Occipital lobe (tissue), 2 donors: ENCODE results near the gene DEXI. TPM values are rescaled to one million over a fixed set of nuclear protein-coding genes. Genes with fewer than 3 reads are reported as not detected.
A peak's percentile ranks its signal among the peaks of the same experiment; 100 is the strongest.

Experiments
- DNase-seq: peaks from one replicate; lab custom pipeline; 2025; lab: John Stamatoyannopoulos, UW
- total RNA-seq: library from RNA; depleted of rRNA; stranded (reverse); fragments of >200 nt; gene quantifications from one replicate; pipeline ENCODE4 v1.2.3, GENCODE V29; 2014

Gene DEXI
- total RNA-seq: 8.1 TPM

DNA sequence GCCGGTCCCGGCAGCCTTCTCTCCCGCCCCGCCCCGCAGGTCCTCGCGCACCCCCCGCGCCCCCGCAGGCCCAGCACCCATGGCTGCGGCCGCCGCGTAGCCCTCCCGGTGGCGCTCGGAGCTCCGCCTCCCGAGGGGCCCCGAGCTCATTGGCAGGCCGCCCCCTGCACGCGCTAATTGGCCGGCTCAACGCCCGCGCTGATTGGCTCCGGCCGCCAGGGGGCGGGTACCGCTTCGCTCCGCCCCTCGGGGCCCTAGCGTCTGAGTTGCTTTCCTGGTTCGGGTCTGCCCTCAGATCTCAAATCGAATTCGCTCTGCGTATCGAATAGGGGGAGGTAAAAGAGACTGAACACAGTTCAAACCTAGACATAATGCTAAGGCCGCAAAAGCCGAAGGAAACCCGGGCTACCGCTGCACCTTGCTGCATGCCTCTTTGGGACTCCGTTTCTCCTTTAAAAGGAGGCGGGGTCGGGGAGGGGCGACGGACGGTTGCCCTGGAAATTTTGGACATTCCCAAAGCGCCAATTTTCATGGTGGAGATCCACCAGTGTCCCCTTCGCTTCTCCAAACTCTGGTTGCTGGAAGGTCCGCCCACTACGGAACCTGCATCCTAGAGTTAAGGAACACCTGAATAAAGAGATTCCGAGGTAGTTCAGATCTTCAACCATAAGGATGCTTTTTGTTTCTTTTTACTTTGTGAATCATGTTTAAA lies at the start of gene DEXI:
Gene DEXI (minus strand): TSS at position 117 of the 712 bp plus-strand sequence. CDS start 463 bp downstream, outside the sequence.
- DNase-seq: peak; percentile 93

DNA sequence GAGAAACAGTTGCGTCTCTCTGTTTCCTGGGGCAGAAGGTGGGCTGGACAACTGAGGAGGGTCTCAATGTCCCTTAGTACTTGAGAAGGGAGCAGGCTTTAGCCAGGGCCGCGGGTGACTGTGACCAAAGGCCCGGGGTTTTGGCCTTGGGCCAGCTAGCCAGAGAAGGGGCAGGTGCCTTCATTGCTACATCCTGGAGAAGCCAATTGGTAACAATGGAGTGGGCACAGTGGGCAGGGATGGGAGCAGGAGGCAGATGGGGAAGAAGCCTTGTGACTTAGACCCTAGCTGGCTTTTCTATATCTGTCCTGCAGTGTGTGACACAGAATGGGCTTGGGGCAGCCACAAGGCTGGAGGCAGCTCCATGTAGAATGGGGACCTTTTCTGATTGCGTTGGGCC lies 48.1 kb upstream of the DEXI start:
- no peak for DNase-seq

DNA sequence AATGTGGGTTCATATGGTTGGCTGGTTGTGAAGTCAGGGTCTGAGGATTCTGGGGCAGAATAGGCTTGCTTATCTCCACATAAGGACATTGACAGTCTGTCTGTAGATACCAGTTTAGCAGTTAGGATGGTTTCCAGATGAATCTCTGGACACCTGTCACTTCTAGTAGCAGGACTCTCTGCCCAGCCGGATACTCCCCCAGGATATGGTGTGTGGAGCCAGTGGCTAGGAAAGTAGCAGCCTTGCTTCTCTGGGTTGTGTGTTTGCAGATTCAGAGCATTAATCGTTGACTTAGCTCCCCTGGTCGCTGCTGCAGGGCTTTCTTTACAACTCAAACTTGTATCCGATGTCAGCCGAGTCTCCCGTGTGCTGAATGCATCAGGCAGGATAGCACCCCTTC lies 47.3 kb upstream of the DEXI start:
- DNase-seq: no peak

DNA sequence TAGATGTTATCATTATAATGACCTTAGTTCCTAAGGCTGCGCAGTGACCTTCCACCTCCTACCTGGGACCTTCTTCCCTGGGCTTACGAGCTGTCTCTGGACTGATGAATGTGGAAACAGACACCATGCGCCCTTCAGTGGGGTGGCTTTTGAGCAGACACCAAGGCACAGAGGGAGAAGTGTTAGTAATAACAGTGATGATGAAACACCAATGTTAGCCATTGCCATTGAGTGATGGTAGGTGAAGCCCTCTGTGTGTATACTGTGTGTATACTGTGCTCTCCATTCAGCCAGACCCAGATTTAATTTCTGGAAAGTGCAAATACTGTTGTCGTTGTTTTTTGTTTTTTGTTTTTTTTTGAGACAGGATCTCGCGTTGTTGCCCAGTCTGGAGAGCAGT lies 46.6 kb upstream of the DEXI start:
- no peak for DNase-seq

DNA sequence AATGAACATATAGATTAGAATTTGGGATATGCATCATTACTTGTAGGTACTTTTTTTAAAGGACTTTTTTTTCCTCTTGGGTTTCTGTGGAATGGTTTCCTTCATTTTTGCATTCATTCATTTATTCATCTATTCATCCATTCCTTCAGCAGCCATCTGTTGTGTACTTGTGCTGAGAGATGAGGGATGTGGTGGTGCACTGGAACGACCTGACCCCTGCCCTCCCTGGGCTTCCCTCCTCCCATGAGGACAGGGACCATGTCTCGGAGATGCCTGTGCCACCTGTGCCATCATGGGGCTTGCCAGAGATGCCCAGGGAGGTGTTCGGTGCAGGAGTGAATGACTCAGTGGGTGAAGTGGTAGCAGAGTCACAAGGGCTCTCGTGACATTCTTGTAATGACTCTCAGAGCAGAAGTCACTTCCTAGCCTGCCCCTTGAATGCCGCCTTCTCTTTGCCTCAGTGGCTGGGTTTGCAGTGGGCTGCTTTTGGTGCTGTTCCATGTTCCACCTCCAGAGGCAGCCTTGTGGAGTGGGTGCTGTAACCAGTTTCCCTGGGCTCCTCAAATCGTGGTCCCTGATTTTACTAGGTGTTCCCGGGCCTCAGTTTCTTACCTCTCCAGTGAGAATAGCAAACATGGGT lies 46.0 kb upstream of the DEXI start:
- no peak for DNase-seq

DNA sequence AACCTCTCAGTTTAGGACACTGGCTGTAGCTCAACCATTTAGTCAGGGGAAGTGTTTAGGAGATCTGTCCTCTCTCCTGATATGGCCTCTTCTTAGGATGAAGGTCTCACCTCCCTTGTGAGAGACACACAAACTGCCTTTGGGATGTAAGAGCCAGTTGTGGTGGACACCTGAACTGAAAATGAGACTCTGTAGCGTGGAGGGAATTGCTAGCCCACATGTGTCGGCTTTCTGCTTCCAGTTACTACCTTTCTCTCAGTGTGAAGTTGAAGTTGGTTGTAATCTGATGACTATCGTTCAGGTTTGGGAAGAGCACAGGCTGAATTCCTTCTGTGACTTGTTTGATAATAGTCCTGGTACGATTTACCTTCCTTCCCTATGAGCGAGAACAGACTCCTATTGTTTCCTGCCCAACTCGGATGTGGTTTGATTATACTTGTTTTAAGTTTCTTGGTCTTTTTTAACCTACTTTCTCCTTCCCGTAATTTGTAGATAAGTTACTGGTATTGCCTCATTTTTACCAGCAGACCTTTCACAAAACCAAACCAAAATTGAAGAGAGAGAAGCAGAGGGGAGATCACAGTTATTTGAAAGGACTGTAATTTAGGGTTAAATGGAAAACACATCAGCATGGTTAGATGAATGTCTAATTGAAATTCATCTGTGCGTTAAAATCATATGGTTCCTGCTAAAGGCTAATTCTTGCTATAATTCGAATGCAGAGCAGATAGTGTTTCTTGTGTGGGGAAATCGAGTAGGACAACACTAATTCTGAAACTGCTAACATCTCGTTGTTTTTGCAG lies 45.3 kb upstream of the DEXI start:
- DNase-seq: no peak

DNA sequence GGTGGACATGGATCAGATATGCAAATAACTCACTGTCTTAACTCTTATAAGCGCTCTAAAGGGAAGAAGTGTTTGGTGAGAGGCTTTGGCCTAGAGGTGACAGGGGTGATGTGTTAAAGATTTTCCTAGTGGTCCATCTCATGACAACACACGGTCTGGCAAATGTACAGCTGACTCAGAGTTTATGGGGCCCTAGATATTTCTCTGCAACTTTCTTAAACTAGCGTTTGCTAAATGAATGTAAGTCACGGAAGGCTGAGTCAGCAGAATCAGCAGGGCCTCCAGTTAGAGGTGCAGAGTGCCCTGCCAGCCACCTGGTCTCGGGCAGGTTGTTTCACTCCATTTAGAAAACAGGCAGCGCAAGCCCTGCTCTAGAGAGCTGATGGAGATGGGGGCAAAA lies 42.2 kb upstream of the DEXI start:
- DNase-seq: no peak

DNA sequence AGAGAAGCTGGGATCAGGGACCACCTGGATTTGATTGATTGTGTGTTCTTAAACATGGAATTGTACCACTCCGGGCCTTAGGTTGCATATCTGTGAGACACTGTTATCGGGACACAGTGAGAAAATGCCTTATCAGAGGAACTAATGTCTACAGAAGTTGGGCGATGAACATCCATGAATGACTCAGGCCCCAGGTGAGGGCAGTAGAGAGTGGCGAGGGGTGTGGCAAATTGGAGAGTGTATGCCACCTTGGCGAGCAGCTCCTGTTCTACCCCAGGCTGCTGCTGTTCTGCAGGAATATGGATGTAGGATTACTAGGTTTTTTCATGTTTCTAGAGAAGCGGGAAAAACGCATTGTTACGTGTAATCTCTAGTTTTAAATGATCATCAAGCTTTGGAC lies 40.9 kb upstream of the DEXI start:
- DNase-seq: no peak

DNA sequence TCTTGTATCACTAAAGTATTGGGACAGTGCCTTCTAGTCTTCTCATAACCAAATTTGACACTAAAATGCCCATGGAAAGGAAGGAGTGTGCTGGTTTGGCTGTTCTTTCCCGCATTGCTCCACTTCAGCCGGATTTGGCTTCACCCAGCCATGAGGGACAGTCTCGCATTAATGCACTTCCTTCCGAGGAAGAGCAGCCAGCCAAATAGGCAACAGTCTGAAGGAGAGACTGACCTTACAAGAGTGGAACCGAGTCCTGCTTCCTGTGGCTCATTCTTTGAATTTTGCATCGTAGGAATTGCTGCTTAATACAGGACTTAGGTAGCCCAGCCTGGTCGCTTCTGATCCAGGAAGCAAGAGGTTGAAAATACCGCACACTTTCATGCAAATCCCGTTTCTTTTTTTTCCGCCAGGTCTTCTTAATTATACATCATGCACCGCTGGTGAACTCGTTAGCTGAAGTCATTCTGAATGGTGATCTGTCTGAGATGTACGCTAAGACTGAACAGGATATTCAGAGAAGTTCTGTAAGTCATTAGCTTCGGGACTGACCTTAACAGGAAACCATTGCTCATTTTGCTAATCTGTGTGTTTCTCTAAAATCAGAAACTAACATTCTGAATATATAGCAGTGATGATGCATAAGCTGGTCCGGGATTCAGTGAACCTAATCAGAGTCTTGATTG lies 40.3 kb upstream of the DEXI start:
- DNase-seq: no peak

DNA sequence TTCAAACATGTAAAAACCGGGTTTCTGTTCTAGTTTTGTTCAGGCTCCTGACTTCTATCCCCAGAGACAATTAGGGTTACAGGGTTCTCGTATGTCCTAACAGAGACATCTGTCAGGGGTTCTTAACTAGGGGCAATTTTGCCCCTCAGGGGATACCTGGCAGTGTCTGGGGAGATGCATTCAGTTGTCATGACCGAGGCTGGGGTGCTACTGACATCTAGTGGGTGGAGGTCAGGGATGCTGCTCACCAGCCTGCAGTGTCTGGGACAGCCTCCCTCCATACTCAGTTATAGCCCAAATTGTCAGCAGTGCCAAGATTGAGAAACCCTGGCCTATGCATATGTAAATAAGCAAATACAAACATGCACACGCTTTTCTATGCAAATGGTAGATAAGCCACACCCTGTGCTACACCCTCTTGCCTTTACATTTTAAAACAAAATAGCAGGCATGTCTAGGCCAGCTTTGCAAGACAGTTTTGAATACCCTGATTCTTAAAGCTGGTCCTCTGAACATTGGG lies 39.5 kb upstream of the DEXI start:
- DNase-seq: no peak

DNA sequence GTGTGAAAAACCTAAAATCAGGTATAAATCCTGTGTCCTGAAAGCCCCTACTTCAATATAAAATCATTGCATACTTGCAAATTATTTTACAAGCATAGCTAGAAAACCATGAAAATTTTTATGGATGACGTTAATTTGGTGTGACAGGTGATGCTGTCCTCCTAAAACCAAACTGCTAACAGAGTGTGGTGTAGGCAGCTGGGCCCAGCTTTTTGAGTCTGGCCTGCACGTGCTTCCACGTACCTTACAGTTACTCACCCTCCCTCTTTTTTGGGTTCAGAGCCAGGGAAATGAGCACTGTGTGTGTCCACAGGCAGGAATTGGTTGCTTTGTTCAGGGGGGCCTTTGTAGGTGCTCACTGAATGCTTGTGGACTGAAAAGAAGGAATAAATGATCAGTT lies 38.5 kb upstream of the DEXI start:
- DNase-seq: no peak

DNA sequence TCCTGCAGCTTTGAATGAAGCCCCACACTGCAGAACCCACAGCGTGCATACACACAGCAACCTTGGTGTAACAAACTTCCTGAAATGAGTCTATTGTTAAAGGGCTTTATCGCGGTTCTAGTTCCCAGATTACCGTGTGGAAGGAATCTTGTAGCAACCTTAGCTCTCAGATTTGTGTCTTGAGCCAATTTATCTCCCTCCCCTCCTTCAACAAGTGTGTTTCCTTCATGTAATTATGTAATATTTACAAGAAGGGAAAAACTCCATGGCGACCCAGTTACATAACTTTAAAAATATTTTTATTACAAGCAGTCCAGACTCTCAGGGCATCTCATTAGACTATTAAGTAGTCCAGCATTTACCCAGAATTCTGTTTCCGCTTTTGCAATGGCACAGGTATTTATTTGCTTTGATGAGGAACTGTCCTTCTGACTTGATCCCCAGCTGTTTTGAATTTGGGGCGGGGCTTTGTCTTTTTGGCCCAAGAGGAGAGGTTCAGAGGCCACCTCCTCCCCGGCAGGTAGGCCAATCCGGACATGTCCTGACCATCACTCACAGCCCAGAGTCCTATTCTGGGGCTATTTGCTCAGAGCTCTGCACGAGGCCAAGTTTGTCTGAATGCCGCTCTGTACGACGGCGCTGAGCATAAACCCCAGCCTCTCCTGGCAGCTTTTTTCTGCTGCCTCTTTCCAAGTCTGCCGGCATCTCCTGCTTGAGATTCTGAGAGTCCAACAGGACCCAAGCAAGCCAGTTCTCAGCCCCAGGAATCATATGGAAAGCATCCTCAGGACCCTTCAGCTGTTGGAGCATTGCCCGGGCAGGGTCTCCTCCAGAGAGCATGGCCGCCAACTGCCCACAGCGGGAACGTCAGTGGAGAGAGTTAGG lies 37.7 kb upstream of the DEXI start:
- DNase-seq: no peak

DNA sequence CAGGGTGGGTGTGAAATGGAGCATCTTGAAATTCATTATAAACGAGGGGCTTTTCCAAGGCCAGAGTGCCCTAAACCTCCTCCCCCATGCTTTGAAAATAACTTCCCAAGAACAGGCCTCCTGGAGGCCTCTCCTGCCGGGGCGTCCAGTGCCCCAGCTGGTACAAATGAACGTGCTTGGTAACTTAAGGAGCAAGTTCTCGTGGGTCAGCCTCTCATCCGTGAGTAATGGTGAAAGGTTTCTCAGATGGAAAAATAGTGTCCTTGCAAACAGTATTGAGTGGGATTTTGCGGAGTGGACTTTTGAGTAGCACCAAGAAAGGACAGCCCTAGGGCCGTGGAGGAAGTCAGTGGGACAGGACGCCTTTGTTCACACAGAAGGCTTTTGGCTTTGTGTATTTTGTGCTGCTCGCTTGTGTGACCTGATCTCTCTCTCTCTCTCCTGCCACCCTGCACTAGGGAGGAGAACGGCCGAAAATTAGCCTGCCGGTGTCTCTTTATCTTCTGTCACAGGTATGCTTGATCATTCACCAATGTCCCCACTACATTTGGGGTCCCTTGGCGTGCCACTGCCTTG lies 36.7 kb upstream of the DEXI start:
- DNase-seq: no peak

DNA sequence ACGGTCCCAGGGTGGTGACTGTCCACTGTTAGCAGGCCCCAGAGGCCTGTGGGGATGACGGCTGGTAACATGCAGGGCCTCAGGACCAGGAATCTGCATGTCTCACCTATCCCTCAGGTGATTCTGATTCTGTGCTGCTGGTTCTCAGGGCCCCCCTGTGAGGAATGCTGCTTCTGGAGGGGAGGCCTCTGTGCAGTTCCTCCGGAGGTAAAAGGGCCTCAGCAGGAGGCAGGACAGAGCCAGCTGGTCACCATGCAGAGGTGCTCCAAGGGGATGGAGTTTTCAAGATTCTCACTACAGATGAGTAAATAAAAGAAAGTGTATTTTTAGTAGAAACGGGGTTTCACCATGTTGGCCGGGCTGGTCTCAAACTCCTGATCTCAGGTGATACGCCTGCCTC lies 35.9 kb upstream of the DEXI start:
- no peak for DNase-seq

DNA sequence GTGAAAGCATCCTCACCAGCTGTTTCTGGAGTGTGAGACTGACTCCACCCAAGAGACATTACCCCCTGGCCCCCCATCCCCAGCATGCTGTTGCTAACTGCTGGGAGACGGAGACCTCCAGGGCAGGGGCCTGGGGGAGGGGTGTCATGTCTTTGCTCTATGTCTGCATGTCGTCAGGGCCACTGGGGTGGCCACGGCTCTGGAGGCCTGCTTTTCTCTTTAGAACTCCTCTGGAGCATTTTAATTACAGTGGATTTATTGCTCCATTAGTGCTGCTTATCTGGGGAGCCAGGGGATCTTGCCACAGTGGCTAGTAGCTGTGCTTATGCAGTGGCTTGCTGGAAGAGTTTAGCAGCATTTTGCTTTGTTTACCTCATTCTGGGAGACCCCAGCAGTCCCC lies 34.4 kb upstream of the DEXI start:
- DNase-seq: no peak

DNA sequence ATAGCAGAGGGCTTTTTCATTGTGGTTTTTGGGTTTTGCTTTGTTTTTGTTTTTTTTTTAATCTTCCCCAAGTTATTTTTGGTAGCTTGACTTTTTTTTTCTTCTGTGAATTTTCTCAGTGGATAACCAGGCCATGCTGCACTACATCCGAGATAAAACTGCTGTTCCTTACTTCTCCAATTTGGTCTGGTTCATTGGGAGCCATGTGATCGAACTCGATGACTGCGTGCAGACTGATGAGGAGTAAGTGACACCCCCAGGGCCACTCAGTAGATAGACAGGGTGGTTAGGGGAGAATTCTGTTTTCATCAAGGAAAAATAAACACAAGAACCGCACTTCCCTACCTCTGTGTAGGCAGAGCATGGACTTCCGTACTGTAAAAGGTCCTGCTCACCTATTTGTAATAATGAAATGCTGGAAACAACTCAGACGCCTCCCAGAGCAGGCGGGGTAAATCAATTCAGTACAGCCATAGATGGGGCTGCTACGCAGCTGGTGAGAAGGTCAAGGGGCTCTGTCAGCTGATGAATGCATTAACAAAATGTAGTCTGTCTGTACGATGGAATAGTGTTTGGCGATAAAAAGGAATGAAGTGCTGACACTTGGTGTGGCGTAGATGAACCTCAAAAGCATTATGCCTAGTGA lies 30.7 kb upstream of the DEXI start:
- DNase-seq: no peak

DNA sequence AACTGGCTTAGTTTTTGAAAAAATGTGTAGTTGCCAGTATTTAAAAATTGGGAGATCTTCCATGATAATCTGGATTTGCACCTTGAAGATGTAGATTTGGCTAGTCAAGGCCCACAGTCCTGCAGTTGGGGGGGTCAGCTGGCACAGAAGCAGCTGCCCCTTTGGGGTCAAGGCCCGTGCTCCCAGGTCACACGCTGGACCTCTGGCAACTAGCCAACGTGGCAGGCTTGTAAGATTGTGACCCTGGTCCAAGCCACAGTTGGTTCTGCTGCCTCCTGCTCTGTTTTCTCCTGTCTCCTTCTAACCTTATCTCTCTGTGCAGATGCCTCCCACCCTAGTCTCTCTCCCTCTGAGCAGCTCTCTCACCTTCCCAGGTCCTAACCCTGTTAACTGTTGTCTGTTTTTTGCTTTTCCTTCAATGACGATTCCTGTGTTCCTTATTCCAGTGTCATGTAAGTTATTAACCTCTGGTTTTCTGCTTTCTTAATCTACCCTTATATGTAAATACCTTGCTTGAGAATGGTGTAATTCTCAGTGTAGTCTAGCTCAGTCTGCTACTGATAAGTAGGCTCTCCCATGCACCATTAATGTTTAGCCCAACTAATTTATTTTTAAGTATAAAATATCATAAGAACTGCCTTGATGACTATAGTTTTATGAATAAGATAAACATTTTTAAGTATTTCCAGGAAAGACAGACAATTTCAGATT lies 30.0 kb upstream of the DEXI start:
- no peak for DNase-seq

DNA sequence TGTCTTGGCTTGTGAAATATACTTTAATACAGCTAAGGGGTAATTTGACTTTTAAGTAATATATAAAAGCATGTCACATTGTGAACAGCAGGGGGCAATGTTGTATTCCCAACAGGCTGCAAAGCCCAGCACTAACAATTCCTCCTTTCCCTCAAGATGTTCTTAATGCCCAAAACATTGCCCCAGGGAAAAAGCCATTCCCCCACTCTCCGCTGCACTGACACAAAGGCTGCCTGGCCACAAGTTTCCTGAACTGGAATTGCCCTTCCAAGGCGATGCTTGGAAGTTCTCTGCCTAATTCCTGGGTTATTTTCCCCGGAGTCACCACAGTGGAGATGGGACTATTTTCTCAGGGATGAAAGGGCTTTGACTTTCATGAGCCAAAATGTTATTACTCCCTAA lies 29.3 kb upstream of the DEXI start:
- DNase-seq: no peak

DNA sequence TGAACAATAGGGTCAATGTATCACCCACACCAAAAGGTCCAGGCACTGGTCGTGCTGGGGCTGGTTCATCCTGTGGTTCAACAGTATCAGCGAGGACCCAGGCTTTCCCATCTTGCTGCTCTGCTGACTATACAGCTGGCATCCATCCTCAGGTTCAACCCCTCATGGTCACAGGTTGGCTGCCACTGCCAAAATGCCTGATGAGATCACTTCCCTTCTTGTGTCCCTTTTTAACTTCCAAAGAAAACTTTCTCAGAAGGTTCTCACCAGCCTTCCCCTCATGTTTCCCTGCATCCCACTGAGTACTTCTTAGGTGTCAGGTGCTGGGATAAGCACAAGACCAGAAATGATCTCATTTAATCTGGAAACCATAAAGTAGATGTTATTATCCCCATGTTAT lies 27.8 kb upstream of the DEXI start:
- DNase-seq: no peak
